GM23338 (cell line): ENCODE results near the gene GNAO1. TPM values are rescaled to one million over a fixed set of nuclear protein-coding genes. Genes with fewer than 3 reads are reported as not detected.

Experiments
- ATAC-seq: fragments of 200-7000 bp; cut with Tn5 transposase; 3 replicates; pipeline ENCODE4 v1.9.1; 2020
- DNase-seq: peaks from one replicate; pipeline ENCODE4 v3.0.0-alpha.2; 2015; ENCODE audit warnings: low spot score
- H2AFZ ChIP-seq: fragments of 200-600 bp; sonication (generic); 2 replicates; pipeline ENCODE4 v1.8.0; 2016; ENCODE audit warnings: antibody characterized with exemption, mild to moderate bottlenecking, moderate library complexity
- H3F3A ChIP-seq: fragments of 200-600 bp; sonication (generic); replicated peaks from 2 replicates; pipeline ENCODE4 v1.8.0; 2017; ENCODE audit warnings: antibody characterized with exemption, mixed run types, low read depth
- H3K27ac ChIP-seq: fragments of 200-600 bp; sonication (generic); 2 replicates; pipeline ENCODE4 v1.6.1; 2016; ENCODE audit warnings: low read depth
- H3K27me3 ChIP-seq: fragments of 200-600 bp; sonication (generic); 2 replicates; pipeline ENCODE4 v1.8.0; 2016; ENCODE audit warnings: mild to moderate bottlenecking, mixed run types, moderate library complexity; ENCODE audit not compliant: insufficient read depth
- H3K36me3 ChIP-seq: fragments of 200-600 bp; sonication (generic); 2 replicates; pipeline ENCODE4 v1.8.0; 2016; ENCODE audit warnings: mild to moderate bottlenecking; ENCODE audit not compliant: insufficient read depth
- H3K4me1 ChIP-seq: fragments of 200-600 bp; sonication (generic); 2 replicates; pipeline ENCODE4 v1.8.0; 2016; ENCODE audit warnings: mild to moderate bottlenecking, moderate library complexity; ENCODE audit not compliant: insufficient read depth
- H3K4me2 ChIP-seq: fragments of 200-600 bp; sonication (generic); 2 replicates; pipeline ENCODE4 v1.7.1; 2017; ENCODE audit warnings: mixed run types
- H3K4me3 ChIP-seq: fragments of 200-600 bp; sonication (generic); 2 replicates; pipeline ENCODE4 v1.6.1; 2016; ENCODE audit warnings: mixed run types
- H3K79me2 ChIP-seq: fragments of 200-600 bp; sonication (generic); replicated peaks from 2 replicates; pipeline ENCODE4 v1.8.0; 2017; ENCODE audit warnings: mild to moderate bottlenecking; ENCODE audit not compliant: insufficient read depth
- H3K9me2 ChIP-seq: fragments of 200-600 bp; sonication (generic); 2 replicates; pipeline ENCODE4 v1.8.0; 2017; ENCODE audit not compliant: insufficient read depth
- H4K20me1 ChIP-seq: fragments of 200-600 bp; sonication (generic); replicated peaks from 2 replicates; pipeline ENCODE4 v1.8.0; 2017; ENCODE audit warnings: mild to moderate bottlenecking; ENCODE audit not compliant: insufficient read depth
- H3K27ac Mint-ChIP-seq: 2 replicates; pipeline ENCODE4 v1.8.0; 2020; ENCODE audit warnings: inconsistent platforms, mild to moderate bottlenecking, moderate library complexity, mixed read lengths
- H3K27me3 Mint-ChIP-seq: 3 replicates; pipeline ENCODE4 v1.8.0; 2022; ENCODE audit warnings: low read depth, mild to moderate bottlenecking, moderate library complexity, mixed read lengths, inconsistent platforms; ENCODE audit not compliant: insufficient read depth, poor library complexity
- H3K36me3 Mint-ChIP-seq: 3 replicates; pipeline ENCODE4 v1.8.0; 2021; ENCODE audit warnings: low read depth, mild to moderate bottlenecking, inconsistent platforms, moderate library complexity, mixed read lengths
- H3K4me1 Mint-ChIP-seq: 3 replicates; pipeline ENCODE4 v1.8.0; 2020; ENCODE audit warnings: mild to moderate bottlenecking, inconsistent platforms, mixed read lengths
- H3K4me3 Mint-ChIP-seq: 3 replicates; pipeline ENCODE4 v1.8.0; 2021; ENCODE audit warnings: moderate library complexity, mild to moderate bottlenecking, inconsistent platforms, mixed read lengths
- H3K9me3 Mint-ChIP-seq: 3 replicates; pipeline ENCODE4 v1.8.0; 2020; ENCODE audit warnings: moderate library complexity, mild to moderate bottlenecking, inconsistent platforms, mixed read lengths
- CREB1 ChIP-seq: fragments of 250-450 bp; sonication (Bioruptor Pico); IDR thresholded peaks from 2 replicates; pipeline ENCODE4 v1.5.0; 2020; ENCODE audit warnings: low read depth, mild to moderate bottlenecking, moderate library complexity
- EZH2 ChIP-seq: fragments of 200-600 bp; sonication (generic); IDR thresholded peaks from one replicate; pipeline ENCODE4 v1.8.0; 2017; ENCODE audit warnings: antibody characterized with exemption, mild to moderate bottlenecking, low read depth; ENCODE audit not compliant: unreplicated experiment
- EZH2phosphoT487 ChIP-seq: fragments of 200-600 bp; sonication (generic); IDR thresholded peaks from one replicate; pipeline ENCODE4 v1.8.1; 2018; ENCODE audit warnings: antibody characterized with exemption; ENCODE audit not compliant: unreplicated experiment
- JUNB ChIP-seq: IDR thresholded peaks from one replicate; pipeline ENCODE4 v1.6.1; 2016; ENCODE audit warnings: antibody characterized with exemption; ENCODE audit not compliant: unreplicated experiment
- NANOG ChIP-seq: IDR thresholded peaks from 2 replicates; pipeline ENCODE4 v1.6.1; 2016; ENCODE audit warnings: antibody characterized with exemption, borderline replicate concordance
- POLR2AphosphoS5 ChIP-seq: IDR thresholded peaks from 2 replicates; pipeline ENCODE4 v1.6.1; 2016; ENCODE audit warnings: antibody characterized with exemption, low read depth
- REST ChIP-seq: IDR thresholded peaks from one replicate; pipeline ENCODE4 v1.6.1; 2018; ENCODE audit warnings: antibody characterized with exemption; ENCODE audit not compliant: unreplicated experiment
- STAT1 ChIP-seq: IDR thresholded peaks from one replicate; pipeline ENCODE4 v1.6.1; 2016; ENCODE audit warnings: antibody characterized with exemption; ENCODE audit not compliant: unreplicated experiment
- polyA plus RNA-seq: library from polyadenylated mRNA; unstranded; fragments of >200 nt; fragmentation: Nextera tagmentation; extraction: Ambion mirVana; gene quantifications from 2 replicates; pipeline ENCODE4 v1.2.1, GENCODE V29; 2016
- total RNA-seq: library from RNA; depleted of rRNA; stranded (reverse); fragments of >200 nt; shearing (Covaris generic); gene quantifications from 2 replicates; pipeline ENCODE4 v1.2.3, GENCODE V29; 2014
- TF ChIP-seq, protein P1 (sequence below): fragments of 250-450 bp; sonication (Bioruptor Pico); IDR thresholded peaks from 2 replicates; pipeline ENCODE4 v1.5.0; 2020; ENCODE audit warnings: mild to moderate bottlenecking, moderate library complexity

Gene GNAO1
- total and polyA plus RNA-seq, 2 experiments from 2014 or later, result 6.5 to 24.8 TPM

GRCh38 chr16:56303880-56304279, 112.6 kb downstream of the GNAO1 start:
- Mint-ChIP-seq H3K36me3 (no peaks in the 10 kb centered on the region; the same call in 2 of the 3 replicates), H3K4me3 (no peak overlapping the region), H3K9me3 (no peaks in the 10 kb centered on the region), H3K4me1 (peaks cover 23% of the 10 kb centered on the region), H3K27ac (no peak overlapping the region), H3K27me3 (peaks cover 6% of the 10 kb centered on the region)
- Histone ChIP-seq H3K79me2 (no peaks in the 10 kb centered on the region), H3K36me3 (no peaks in the 10 kb centered on the region), H3K4me2 (no peak overlapping the region), H2AFZ (no peak overlapping the region), H4K20me1 (0 out of 2 replicates have a peak, but pooled peaks cover 5% of the 10 kb centered on the region), H3K4me3 (no peak overlapping the region), H3K9me2 (no peaks in the 10 kb centered on the region), H3K27ac (no peak overlapping the region), H3F3A (no peaks in the 10 kb centered on the region), H3K4me1 (no peaks in the 10 kb centered on the region), H3K27me3 (no peaks in the 10 kb centered on the region)
- no peak for DNase-seq
- ATAC-seq, result no peak
- TF ChIP-seq CREB1 (no peak), EZH2phosphoT487 (no peak), POLR2AphosphoS5 (no peak), STAT1 (no peak), REST (no peak), EZH2 (no peak), JUNB (no peak), NANOG (no peak)
- TF ChIP-seq, protein P1, sequence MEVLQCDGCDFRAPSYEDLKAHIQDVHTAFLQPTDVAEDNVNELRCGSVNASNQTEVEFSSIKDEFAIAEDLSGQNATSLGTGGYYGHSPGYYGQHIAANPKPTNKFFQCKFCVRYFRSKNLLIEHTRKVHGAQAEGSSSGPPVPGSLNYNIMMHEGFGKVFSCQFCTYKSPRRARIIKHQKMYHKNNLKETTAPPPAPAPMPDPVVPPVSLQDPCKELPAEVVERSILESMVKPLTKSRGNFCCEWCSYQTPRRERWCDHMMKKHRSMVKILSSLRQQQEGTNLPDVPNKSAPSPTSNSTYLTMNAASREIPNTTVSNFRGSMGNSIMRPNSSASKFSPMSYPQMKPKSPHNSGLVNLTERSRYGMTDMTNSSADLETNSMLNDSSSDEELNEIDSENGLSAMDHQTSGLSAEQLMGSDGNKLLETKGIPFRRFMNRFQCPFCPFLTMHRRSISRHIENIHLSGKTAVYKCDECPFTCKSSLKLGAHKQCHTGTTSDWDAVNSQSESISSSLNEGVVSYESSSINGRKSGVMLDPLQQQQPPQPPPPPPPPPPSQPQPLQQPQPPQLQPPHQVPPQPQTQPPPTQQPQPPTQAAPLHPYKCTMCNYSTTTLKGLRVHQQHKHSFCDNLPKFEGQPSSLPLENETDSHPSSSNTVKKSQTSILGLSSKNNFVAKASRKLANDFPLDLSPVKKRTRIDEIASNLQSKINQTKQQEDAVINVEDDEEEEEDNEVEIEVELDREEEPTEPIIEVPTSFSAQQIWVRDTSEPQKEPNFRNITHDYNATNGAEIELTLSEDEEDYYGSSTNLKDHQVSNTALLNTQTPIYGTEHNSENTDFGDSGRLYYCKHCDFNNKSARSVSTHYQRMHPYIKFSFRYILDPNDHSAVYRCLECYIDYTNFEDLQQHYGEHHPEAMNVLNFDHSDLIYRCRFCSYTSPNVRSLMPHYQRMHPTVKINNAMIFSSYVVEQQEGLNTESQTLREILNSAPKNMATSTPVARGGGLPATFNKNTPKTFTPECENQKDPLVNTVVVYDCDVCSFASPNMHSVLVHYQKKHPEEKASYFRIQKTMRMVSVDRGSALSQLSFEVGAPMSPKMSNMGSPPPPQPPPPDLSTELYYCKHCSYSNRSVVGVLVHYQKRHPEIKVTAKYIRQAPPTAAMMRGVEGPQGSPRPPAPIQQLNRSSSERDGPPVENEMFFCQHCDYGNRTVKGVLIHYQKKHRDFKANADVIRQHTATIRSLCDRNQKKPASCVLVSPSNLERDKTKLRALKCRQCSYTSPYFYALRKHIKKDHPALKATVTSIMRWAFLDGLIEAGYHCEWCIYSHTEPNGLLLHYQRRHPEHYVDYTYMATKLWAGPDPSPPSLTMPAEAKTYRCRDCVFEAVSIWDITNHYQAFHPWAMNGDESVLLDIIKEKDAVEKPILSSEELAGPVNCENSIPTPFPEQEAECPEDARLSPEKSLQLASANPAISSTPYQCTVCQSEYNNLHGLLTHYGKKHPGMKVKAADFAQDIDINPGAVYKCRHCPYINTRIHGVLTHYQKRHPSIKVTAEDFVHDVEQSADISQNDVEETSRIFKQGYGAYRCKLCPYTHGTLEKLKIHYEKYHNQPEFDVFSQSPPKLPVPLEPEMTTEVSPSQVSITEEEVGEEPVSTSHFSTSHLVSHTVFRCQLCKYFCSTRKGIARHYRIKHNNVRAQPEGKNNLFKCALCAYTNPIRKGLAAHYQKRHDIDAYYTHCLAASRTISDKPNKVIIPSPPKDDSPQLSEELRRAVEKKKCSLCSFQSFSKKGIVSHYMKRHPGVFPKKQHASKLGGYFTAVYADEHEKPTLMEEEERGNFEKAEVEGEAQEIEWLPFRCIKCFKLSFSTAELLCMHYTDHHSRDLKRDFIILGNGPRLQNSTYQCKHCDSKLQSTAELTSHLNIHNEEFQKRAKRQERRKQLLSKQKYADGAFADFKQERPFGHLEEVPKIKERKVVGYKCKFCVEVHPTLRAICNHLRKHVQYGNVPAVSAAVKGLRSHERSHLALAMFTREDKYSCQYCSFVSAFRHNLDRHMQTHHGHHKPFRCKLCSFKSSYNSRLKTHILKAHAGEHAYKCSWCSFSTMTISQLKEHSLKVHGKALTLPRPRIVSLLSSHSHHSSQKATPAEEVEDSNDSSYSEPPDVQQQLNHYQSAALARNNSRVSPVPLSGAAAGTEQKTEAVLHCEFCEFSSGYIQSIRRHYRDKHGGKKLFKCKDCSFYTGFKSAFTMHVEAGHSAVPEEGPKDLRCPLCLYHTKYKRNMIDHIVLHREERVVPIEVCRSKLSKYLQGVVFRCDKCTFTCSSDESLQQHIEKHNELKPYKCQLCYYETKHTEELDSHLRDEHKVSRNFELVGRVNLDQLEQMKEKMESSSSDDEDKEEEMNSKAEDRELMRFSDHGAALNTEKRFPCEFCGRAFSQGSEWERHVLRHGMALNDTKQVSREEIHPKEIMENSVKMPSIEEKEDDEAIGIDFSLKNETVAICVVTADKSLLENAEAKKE, result no peak
